WI38 (cell line): ENCODE data around the gene NAALADL2.

Experiments
- H3K4me3 ChIP-seq: 2 replicates; pipeline ENCODE4 v1.5.1; 2011; ENCODE audit warnings: low read depth, mild to moderate bottlenecking, control low read depth, low read length
- CTCF ChIP-seq: IDR thresholded peaks from 2 replicates; pipeline ENCODE4 v1.5.1; 2012; ENCODE audit warnings: low read depth, mild to moderate bottlenecking, control low read depth, low read length

The NAALADL2 gene

GRCh38 chr3:175404621-175405020 lies 545.5 kb downstream of the NAALADL2 start:
- TF ChIP-seq CTCF: no peak
- no peak overlapping the region for H3K4me3 ChIP-seq

- TF ChIP-seq CTCF: no peak
These were observed 551.1 kb downstream of the NAALADL2 start for GRCh38 chr3:175410251-175410650.

GRCh38 chr3:175411405-175411804 lies 552.3 kb downstream of the NAALADL2 start:
- TF ChIP-seq CTCF: no peak
- no peak overlapping the region for H3K4me3 ChIP-seq

More at GRCh38 chr3:175410251-175410650, 551.1 kb downstream of the NAALADL2 start:
- H3K4me3 ChIP-seq: no peak overlapping the region

- TF ChIP-seq CTCF: no peak
These were observed 552.8 kb downstream of the NAALADL2 start for GRCh38 chr3:175411946-175412345.

GRCh38 chr3:175413926-175414325 lies 554.8 kb downstream of the NAALADL2 start:
- TF ChIP-seq CTCF: no peak
- H3K4me3 ChIP-seq: no peak overlapping the region

More at GRCh38 chr3:175411946-175412345, 552.8 kb downstream of the NAALADL2 start:
- no peak overlapping the region for H3K4me3 ChIP-seq

GRCh38 chr3:175416600-175416999 lies 557.5 kb downstream of the NAALADL2 start:
- H3K4me3 ChIP-seq: no peak overlapping the region
- no peak for TF ChIP-seq CTCF

GRCh38 chr3:175417426-175417825 lies 558.3 kb downstream of the NAALADL2 start:
- H3K4me3 ChIP-seq: no peak overlapping the region
- TF ChIP-seq CTCF: no peak
